CD4-positive, alpha-beta T cell treated with Interleukin-6 at 100 ng/mL for 8 hours (primary cell): ENCODE data around the gene CDKN2D.
"Not testable (repeated sequence)": the region's sequence is repeated elsewhere in the genome, so short reads cannot be mapped to it uniquely, and the experiment has no call there.

Experiments used
- DNase-seq: peaks from one replicate; pipeline ENCODE4 v3.0.0-alpha.2; 2020; ENCODE audit warnings: mixed read lengths, low spot score

Gene CDKN2D

DNA sequence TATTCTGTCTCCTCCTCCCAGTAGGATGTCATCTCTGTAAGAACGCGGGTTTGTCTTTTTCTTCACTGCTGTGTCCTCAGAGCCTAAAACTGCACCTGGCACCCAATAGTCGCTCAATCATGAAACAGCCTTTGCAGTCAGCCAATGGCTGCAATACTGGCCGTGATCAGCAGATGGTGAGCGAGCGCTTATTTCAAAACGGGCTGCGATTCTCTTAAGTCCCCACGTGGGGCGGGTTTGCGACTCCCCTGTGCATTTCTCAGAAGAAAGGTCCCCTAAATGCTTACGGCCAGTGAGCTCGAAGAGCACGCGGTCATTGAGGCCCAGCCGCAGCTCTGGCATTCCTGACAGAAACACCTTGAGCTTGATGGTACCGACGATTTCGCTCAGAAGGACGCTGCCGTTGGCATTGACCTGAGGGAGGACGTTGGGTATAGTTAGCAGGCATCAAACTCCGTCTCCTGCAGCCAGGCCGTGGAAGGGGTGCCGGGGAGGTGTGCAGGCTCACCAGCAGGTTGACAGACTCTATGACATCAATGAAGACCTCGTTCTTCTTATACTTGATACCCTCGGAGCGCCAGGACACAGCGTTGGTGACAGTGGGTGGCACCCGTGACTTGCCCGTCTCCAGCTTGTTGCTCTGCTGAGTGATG, 12.3 kb upstream of the CDKN2D start:
- peak; percentile 86 for DNase-seq

DNA sequence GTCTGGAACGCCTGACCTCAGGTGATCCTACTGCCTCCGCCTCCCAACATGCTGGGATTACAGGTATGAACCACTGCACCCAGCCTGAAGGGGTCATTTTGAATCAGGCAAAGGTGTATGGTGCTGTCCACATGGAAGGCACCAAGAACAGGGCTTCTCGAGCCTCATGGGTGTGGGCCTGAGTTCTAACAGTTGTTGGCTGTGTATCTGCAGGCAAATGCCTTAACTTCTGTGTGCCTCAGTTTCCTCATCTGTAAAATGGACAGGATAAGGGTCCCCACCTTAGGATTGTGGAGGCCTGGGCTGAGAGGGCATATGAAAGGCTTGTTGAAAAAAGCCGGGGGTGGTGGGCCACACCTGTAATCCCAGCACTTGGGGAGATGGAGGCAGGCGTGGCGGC, 9.2 kb upstream of the CDKN2D start:
- no peak for DNase-seq

DNA sequence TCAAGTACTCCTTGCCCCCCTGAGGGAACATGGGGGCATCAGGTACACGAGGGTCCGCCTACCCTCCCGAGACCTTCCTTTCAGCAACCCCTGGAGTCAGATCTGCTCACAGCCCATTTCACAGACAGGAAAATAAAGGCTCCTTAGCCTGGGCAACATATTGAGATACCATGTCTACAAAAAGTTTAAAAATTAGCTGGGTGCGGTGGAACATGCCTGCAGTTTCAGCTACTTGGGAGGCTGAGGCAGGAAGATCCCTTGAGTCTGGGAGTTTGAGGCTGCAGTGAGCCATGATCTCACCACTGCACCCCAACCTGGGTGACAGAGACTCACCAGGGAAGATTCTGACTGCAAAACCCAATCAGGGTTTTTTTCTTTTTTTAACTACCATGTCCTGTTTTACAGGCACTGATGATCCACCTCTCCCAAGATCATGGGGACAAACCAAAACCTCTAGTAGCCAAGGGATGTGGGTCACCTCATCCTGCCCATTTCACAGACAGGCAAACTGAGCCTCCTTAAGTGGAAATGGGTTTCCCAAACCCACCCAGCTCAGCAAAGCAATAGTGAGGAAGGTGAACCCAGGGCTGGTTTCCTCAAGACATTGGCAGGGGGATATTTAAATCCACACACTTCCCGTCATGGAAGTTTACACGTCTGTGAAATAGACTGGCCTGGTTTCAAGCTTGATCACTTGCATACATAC, 6.4 kb upstream of the CDKN2D start:
- no peak for DNase-seq

DNA sequence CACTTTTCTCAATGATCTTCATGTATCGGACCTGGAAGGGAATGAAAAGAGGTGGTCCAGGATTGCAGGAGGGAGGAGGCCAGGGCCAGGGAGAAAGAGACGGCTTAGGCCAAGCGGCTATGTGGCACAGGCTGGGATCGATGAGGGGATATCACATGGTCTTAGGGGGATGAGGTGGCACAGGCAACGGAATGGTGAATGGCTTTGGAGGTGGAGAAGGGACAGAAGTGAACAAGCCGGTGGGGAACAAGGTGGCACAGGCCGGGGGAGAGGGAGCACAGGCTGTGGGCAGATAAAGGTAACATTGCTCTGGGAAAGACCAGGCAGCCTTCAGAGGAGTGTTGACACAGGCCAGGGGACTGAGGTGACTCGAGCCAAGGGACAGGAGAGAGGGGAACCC, 5.7 kb upstream of the CDKN2D start:
- no peak for DNase-seq

DNA sequence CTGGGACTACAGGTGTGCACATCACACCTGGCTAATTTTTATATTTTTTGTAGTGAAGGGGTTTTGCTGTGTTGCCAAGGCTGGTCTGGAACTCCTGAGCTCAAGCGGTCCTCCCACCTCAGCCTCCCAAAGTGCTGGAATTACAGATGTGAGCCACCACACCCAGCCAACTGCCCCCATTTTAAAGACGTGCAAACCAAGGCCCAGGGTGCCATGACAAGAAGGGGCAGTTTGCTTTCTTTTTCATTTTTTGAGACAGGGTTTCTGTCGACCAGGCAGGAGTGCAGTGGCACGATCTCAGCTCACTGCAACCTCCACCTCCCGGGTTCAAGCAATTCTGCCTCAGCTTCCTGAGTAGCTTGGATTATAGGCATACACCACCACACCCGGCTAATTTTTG, 5.0 kb upstream of the CDKN2D start:
- not testable (repeated sequence) for DNase-seq

DNA sequence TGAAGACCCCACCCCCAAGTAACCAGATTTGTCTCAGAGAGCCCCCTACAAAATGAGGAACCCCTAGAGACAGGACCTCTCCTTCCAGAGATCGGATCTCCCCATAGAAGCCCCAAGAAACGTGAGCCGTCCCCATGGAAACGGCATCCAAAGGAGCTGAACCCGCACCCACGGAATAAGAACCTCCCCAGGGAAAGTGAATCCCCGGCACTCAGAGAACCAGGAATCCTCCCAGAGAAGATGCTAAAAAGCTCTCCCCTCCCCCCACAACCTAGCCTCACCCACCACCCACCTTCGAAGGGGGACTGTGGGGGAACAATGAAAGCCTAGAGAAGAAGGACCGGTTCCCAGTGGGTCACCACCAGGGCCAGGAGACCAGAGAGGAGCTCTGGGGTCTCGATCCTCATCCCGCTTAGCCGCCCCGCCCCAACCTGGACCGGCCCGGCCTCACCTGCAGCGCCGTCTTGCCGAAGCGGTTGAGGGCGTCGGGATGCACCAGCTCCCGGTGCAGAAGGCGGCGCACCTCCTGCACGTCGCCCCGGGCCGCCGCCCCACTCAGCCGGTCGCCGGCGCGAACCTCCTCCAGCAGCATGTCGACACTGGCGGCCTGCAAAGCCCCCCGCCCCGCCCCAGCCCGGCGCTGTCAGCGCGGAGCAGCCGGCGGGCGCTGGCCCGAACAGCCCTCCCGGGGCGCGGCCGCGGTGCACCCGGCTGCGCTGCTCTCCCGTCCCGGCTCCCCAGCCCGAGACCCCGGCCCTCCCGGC, 535 bp downstream of the CDKN2D start:
- DNase-seq: peak; percentile 55

DNA sequence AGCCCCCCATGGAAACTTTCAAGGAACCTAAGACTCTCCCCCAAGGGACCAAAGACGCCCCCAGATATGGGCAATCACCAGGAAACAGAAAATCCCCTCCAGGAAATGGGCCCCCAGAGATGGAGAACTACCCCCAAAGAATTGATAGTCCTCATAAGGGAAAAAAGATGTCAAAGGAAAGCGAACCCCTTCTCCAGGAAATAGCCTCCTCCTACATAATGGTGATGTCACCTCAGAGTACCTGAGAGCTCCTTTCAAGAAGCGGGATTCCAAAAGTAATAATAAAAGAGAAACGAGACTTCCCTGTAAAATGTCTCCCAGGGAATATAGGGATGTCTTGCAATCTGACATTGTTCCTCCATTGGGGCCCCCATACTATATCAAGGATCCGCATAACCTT, 1.1 kb downstream of the CDKN2D start:
- DNase-seq: no peak

DNA sequence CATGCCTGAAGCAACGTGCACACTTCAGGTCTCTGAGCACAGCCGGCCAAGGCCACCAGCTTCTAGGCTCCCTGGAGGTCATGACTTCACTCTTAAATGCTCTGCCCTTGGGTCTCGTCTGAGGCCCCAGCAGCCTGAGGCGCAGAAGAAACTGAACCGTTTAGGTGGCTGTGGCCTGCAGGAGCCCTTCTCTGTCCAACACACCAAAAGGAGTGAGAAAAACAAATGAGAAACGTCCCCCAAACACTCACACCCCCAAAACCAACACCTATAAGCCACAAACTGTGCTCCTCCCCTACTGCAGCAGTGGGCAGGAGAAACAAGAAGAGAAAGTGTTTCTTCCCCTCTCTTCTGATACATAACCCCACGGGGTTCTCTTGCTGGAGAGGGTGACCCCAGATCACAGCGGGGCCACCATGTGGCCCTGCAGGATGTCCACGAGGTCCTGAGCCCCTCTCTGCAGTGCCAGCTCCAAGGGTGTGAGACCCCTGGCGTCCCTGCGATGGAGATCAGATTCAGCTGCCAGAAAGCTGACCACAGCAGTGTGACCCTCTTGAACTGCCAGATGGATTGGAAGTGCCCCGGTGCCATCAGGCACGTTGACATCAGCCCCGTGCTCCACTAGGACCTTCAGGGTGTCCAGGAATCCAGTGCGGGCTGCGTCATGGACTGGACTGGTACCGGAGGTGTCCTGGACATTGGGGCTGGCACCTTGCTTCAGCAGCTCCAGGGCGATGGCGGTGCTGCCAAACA, 1.9 kb downstream of the CDKN2D start:
- peak; percentile 51 for DNase-seq

DNA sequence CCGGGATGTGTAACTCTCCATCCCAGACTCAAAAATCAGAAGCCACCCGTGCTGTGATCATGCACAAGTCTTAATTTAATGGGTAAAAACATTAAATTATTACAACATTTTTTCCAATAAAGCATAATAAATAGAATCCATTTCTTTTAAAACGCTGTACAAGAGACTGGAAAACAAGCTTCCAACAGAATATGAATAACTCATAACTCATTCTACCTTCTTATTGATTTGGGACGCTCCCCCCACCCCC, 2.4 kb downstream of the CDKN2D start:
- no peak for DNase-seq

DNA sequence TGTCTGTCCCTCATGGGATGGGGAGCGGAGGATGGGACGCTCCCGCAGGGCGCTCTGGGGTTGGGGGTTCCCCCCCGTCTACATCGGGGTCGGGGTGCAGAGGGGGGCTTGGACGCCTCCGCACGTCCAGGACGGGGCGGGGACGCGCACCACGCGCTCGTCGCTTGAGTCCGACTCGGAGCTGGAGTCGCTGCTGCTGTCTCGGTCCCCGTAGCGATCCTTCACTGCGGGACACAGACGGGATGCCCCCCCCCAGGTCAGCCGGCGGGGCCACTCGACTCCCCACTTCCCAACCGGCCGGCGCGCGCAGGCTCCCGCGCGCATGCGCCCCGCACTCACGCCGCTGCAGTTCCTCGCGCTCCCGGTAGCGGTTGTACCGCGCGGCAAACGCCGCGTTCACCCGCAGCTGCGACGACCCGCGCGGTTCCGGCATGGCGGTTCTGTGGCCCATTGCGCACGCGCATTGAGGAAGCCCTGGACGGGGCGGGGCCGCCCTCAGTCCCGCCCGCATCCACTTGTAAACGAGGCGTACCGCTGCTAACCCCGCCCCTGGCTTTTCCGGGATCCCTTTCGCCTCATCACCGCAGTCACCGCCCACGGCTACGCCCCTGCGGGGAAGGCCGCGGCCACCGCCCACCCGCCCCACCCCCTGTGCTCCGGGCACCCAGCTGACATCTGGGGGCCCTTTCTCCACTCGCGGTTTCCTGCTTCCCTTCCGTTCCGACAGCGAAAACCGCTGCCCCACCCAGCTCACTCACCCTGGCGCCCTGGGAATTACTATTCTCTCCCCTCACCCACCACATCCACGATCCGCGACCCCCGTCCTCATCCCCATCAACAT, 3.0 kb downstream of the CDKN2D start, which contains the start of gene KRI1:
Gene KRI1, minus strand, starts transcription at position 444 of the 841 bp plus-strand sequence. Its CDS starts 11 bp downstream, at position 433.
- DNase-seq: peak; percentile 99

DNA sequence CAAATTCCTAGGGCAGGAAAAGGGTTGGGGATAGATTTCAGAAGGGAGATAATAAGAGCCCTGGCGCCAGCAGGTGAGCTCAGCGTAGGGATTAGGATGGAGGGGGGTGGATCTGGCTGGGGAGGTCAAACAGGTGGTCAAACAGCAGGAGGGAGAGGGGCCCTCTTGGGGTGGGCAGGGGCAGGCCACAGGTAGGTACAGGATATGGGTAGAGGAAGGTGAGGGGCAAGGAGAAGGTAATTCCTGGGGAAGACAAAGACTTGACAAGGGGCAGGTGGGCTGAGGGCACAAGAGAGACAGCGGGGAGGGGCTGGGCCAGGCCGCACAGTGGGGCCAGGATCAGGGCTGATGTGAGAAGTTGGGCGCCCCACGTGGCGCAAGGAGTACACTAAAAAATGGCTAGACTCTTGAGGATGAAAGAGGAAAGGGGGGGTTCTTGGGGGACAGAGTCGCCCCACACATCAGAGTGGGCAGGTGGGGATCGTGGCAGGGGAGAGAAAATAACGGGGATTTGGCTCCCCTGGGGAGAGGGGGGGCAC, 3.7 kb downstream of the CDKN2D start:
- peak; percentile 55 for DNase-seq

DNA sequence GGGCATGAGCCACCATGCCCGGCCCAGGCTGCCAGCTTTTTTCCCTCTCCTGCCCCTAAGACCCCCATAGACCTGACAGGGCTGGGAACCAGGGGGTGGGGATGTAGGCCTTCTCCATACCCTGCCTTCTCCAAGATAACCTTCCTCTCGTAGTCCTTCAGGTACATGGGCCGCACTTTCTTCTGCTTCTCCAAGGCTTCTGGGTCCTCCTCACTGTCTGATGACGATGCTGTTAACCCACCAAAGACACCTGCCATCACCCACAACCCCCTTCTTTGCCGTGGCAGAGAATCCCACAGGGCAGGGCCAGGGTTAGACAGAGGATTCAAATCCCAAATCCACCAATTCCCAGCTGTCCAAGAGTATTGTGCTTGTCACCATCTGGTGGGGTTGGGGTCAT, 6.2 kb downstream of the CDKN2D start:
- DNase-seq: no peak

DNA sequence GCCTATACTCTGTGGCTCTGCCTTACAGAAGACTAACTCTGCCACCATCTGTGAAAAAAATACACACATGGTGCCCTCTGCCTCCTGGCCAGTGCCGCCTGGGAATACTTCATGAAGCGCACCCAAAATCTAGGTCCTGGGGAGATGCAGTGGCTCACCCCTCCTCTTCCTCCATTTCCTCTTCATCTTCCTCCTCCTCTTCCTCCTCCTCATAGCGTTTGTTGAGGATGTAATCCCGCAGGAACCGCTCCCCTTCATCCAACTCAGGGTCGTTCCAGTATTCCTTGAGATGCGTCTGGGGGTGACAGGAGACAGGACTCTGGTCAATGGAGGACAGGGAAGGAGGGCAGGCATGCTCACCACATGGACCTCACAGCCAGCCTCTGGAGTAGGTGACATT, 8.6 kb downstream of the CDKN2D start:
- no peak for DNase-seq

DNA sequence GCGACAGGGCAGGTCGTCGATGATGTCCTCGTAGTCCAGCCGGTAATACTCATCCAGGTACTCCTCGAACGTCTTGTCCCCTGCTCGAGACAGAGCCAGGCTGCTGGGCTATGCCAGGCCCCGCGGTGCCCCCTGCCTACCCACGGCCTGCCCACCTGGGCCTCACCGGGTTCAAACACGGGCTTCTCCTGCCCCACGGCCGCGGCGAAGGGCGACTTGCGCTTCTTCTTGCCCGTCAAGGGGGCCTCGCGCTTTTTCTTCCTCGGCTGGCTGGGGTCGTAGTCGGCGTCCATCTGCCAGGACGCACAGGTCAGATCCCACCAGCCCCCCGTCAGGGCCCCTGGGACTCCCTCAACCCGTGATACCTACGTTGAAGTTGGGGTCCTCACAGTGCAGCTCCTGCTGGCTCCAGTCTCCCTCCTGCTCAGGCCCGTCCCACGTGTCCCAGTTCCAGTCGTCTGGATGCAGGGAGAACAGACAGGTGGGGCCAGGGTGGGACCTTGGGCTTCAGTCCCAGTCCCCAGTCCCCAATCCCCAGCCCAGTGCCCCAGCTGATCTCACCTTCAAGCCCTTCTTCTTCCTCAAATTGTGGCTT, 11.1 kb downstream of the CDKN2D start:
- no peak for DNase-seq

DNA sequence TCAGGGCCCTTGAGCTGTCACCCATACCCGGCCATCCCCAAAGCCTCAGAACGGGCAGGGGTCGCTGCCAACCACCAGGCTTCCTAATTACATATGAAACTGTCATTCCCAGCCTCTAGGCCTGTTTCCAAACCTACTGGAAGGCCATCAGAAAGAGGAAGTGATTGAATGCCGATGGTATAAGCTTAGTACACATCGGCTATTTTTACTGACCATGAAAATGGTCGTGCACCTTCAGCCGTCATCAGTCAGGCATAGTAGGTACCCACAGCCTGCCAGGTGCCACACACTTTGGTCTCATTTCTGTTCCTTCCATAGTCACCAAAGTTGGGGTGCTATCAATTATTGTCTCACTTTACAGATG, 13.2 kb downstream of the CDKN2D start:
- no peak for DNase-seq

DNA sequence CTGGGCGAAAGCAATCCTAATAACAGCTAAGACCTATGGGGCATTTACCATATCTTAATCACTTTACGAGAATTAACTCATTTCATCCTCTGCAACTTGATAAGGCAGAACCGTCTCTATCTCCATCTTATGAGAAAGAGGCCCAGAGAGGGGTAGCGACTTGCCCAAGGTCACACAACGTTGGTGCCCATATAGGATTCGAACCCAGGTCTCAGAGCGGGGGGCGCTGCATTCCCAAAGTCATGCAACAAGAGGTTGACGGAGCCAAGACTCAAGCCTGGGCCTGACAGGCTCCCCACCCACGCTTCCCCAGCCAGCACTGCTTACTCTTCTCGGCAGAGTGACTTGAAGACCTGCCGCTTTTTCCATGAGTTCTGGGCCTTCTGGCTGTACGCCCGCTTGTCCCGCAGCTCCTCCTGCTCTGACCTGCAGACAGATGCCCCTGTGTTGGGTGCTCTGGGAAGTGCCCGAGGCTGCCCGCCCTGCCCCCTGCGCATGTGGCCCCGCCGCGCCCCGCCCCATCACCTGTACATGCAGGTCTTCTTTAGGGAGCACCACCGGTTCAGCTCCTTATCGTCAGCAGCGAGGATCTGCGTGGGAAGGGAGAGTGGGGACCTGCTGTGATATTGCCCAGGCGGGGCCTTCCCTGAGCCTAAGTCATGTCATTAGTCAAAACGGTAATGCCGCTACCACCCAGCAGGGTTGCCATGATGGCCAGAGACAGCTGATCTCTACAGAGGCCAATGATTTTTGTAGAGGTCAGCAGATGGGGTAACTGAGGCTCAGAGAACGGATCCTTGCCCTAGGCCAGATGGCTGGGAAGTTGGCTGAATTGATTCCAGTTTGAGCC, 13.8 kb downstream of the CDKN2D start:
- DNase-seq: no peak

DNA sequence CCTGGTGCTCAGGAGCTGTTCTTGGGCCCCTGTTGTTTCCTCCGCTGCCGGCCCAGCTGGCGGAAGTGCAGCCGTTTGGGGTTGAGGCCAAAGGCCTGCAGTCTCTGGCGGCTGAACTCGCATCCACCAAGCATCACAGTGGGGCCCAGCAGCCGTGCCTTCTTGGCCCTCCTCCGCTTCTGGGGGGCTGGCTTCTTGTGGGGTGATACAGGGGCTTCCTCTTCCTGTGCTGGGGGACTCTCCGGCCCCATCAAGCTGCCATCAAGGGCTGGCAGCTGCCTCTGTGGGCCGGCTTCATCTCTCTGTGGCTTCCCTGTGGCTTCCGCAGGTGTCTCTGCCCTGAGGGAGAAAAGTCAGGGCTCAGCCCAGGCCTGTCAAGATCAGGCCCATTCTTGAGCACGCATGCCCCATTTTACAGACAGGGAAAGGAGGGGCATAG, 14.8 kb downstream of the CDKN2D start:
- DNase-seq: peak; percentile 68

DNA sequence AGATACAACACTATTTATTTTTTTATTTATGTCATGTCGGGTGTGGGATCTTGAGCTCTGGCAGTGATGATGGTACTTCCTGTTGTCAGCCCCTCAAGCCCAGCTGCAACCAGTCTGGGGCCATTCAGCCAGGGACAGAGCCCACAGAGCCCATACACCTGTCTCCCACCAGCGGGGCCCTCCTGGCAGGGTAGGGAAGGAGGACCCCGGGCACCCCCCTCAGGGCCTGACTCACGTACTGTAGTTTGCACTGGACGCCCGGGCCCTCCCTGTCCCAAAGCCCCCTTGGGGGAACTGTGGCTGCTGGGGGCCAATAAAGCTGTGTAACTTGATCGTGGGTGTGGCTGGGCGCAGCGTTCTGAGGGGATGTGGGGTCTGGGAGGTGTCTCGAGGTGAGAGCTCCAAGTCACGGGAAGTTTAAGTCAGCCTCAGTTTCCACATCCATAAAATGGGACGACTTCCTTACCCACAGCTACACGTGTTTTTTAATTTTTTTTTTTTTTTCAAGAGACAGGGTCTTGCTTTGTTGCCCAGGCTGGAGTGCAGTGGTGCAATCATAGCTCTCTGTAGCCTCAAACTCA, 15.6 kb downstream of the CDKN2D start:
- DNase-seq: no peak

DNA sequence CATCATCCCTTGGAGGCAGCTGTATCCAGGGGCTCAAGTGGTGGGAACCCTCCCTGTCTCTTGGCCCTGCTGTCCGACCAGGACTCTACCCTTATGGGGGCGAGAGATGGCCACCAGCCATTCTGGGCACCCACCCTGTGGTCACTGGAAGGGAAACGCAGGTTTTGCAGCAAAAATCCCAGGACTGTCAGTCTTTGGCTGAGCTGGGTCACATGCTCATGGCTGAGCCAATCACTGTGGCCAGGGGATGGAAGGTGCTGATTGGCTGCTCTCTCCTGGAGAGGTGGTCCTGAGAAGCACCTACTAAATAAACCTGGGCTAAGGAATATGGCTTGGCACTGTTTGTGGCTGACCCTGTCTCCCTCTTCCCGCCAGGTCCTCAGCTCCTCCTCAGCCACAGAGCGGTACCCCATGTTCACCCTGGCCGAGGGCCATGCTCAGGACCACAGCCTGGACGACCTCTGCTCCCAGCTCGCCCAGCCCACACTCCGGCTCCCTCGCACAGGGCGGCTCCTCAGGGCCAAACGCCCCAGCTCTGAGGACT, 16.2 kb downstream of the CDKN2D start:
- DNase-seq: no peak
